Heart left ventricle (tissue), 16 donors: ENCODE results near the gene GAPVD1. TPM values are rescaled to one million over a fixed set of nuclear protein-coding genes. Genes with fewer than 3 reads are reported as not detected.

Source experiments
- ATAC-seq, 4 donors: fragments of 200-7000 bp; cut with Tn5 transposase; one replicate each; pipeline ENCODE4 v1.9.1; 2020 to 2022; ENCODE audit warnings: moderate library complexity in 4 of 4, mild to moderate bottlenecking in 3 of 4, moderate number of reproducible peaks in 1 of 4
- DNase-seq, 5 donors: peaks; one replicate each; pipeline ENCODE4 v3.0.0-alpha.2; 2020
- H3K27ac ChIP-seq, 12 donors: fragments of 200-600 bp; sonication (generic) in 4 of 12; one replicate each; pipeline versions ENCODE4 v1.5.0 to v1.8.0; 2016 to 2022; ENCODE audit warnings: mild to moderate bottlenecking in 2 of 12
- H3K27me3 ChIP-seq, 9 donors: fragments of 200-600 bp; sonication (generic) in 2 of 9; one replicate each; pipeline versions ENCODE4 v1.5.1 to v1.8.0; 2016 to 2022; ENCODE audit warnings: mild to moderate bottlenecking in 3 of 9
- H3K36me3 ChIP-seq, 9 donors: fragments of 200-600 bp; sonication (generic) in 2 of 9; one replicate each; pipeline versions ENCODE4 v1.5.0 to v1.8.0; 2018 to 2022; ENCODE audit warnings: mild to moderate bottlenecking in 2 of 9
- H3K4me1 ChIP-seq, 12 donors: fragments of 200-600 bp; sonication (generic) in 4 of 12; one replicate each; pipeline versions ENCODE4 v1.5.0 to v1.8.0; 2016 to 2022; ENCODE audit warnings: mild to moderate bottlenecking in 3 of 12
- H3K4me3 ChIP-seq, 12 donors: fragments of 200-600 bp; sonication (generic) in 4 of 12; one replicate each; pipeline versions ENCODE4 v1.5.0 to v1.8.0; 2017 to 2022; ENCODE audit warnings: mild to moderate bottlenecking in 9 of 12, moderate library complexity in 4 of 12
- H3K9me3 ChIP-seq, 12 donors: fragments of 200-600 bp; sonication (generic) in 4 of 12; one replicate each; pipeline versions ENCODE4 v1.5.0 to v1.8.0; 2016 to 2022; ENCODE audit warnings: mild to moderate bottlenecking in 1 of 12
- POLR2A ChIP-seq, 2 donors: fragments of 450-650 bp; IDR thresholded peaks; one replicate each; pipeline ENCODE4 v1.6.1; 2017; ENCODE audit warnings: antibody characterized with exemption in 2 of 2, mild to moderate bottlenecking in 2 of 2, moderate library complexity in 2 of 2
- WGBS, 4 donors: extraction: QIAGEN DNeasy Blood & Tissue Kit in 2 of 4; methylation state at CpG; one replicate each; pipeline versions ENCODE4 v1.1.5 to v1.1.7; 2013 to 2018; 5-methylcytosine and 5-hydroxymethylcytosine counted together
- intact Hi-C, 10 donors: fragments of 100-400 bp; cut with DNase I; formaldehyde crosslinking; loops; one replicate each; pipeline versions ENCODE4 v1.11.1 to v1.14.2; 2022
- polyA plus RNA-seq, 2 donors: library from polyadenylated mRNA; stranded (reverse); fragments of 200-250 nt; gene quantifications; one replicate each; pipeline ENCODE4 v1.2.3, GENCODE V29; 2013
- total RNA-seq, 9 donors: library from RNA; depleted of rRNA in 2 of 9; stranded (reverse); fragments of >200 nt in 2 of 9; fragmentation: NEBNext Ultra II Directional in 3 of 9; extraction: Animal tissue kit (Norgen Biotek cat#: 25700) in 3 of 9; gene quantifications; one replicate each; pipeline versions ENCODE4 v1.1.0 to v1.2.4, GENCODE V29; 2016 to 2023
- TF ChIP-seq, protein P1 (sequence below), 12 donors: fragments of 200-600 bp; sonication (generic) in 4 of 12; IDR thresholded peaks; one replicate each; pipeline versions ENCODE4 v1.5.0 to v1.8.0; 2018 to 2022; ENCODE audit warnings: antibody characterized with exemption in 12 of 12, mild to moderate bottlenecking in 5 of 12
- donor health status: ischemic (EF 13 %, LVEDD 7.1; RV severe dilation, severe dysfunction).
- donor health status: healthy with polysubstance abuse.
- donor health status: DM: no; HTN: yes; CAD: no.
- donor health status: DM: no; HTN: no; CAD: no.
- donor health status: ischemic (EF 25% LVEDD 6.9; RV normal size, moderate dysfunction).
- donor health status: ischemic (EF 25% LVEDD 5.7; RV mildly dilated, moderate dysfunction).
- donor health status: healthy.
- donor health status: DM: yes; HTN: yes; CAD: no.
- donor health status: ischemic (EF 35%, LVEDD 5.7; RV mildly dilated, moderate dysfunction).
- donor health status: nonischemic (EF 11% LVEDD 7.7; RV severe dilation, severe dysfunction).
- donor health status: DM: yes; HTN: yes; CAD: no.
- donor health status: PGD.
- donor health status: ischemic (EF 29% LVEDD 5.4; RV normal size, mild dysfunction).
- donor health status: nonischemic (EF 23%, LVEDD 6.1; RV moderate dilation, normal function).

GAPVD1 gene
- total and polyA plus RNA-seq, 11 donors = 7.2 to 45.5 (median 32.4) TPM

DNA sequence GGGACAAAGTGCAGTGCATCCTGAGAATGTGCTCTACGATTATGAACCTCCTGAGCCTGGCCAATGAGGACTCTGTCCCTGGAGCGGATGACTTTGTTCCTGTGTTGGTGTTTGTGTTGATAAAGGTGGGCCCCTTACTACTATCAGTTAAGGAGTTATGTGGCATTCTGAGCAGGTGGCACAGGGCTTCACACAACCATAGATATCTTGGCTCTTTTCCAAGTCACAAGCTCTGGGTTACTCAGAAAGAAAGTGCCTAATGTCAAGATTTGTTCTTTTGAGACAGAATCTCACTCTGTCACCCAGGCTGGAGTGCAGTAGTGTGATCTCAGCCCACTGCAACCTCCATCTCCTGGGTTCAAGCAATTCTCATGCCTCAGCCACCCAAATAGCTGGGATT lies 99.0 kb downstream of the GAPVD1 start:
- intact Hi-C loops = no loop called here
- Histone ChIP-seq H3K36me3 (peaks cover 0 to 100% (median 95%) of the 10 kb centered on the region in 9 donors), H3K4me1 (peaks cover 0 to 2% (median 0%) of the 10 kb centered on the region in 12 donors), H3K27ac (no peak overlapping the region), H3K9me3 (no peaks in the 10 kb centered on the region), H3K4me3 (no peak overlapping the region), H3K27me3 (no peaks in the 10 kb centered on the region)
- 68 to 83% (median 79%) methylated on average over 2 of the region's 2 CpGs for WGBS, 4 donors
- DNase-seq (no peak), ATAC-seq (no peak)
- TF ChIP-seq, protein P1, sequence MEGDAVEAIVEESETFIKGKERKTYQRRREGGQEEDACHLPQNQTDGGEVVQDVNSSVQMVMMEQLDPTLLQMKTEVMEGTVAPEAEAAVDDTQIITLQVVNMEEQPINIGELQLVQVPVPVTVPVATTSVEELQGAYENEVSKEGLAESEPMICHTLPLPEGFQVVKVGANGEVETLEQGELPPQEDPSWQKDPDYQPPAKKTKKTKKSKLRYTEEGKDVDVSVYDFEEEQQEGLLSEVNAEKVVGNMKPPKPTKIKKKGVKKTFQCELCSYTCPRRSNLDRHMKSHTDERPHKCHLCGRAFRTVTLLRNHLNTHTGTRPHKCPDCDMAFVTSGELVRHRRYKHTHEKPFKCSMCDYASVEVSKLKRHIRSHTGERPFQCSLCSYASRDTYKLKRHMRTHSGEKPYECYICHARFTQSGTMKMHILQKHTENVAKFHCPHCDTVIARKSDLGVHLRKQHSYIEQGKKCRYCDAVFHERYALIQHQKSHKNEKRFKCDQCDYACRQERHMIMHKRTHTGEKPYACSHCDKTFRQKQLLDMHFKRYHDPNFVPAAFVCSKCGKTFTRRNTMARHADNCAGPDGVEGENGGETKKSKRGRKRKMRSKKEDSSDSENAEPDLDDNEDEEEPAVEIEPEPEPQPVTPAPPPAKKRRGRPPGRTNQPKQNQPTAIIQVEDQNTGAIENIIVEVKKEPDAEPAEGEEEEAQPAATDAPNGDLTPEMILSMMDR (IDR thresholded peaks at IDR 0.05) = no peak
- no peak for TF ChIP-seq POLR2A (IDR thresholded peaks at IDR 0.05)

DNA sequence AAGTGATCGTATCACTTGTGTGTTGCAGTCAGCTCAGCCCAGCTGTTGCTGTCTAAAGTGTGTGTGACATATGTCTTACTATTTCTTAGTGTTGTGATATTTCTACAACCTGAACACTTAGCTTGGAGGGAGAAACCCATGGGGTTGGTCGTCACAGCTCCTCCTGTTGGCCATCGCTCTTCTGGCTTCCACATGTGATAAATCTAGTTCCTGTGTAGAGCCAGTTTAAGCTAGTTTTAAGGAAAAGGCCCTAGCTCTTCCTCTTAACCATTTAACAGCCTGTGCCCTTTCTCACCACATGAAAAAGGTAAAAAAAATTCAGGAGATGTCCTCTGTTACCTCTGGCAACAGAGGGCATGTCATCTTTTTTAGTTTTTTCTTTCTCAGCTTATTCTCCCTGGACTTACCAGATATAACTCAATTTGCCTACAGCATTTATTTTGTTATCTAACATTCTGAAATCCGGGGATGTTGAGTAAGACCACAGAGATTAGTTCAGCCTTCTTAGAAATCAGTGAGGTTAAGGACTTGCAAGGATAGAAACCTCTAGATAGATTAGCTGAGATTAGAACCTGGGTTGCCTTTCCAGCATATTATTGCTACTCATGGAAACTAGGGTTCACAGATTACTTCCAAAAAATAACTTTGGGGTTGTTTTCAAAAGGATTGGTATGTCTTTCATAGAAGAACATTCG lies 100.4 kb downstream of the GAPVD1 start:
- H3K4me1 ChIP-seq = peaks cover 0 to 2% (median 0%) of the 10 kb centered on the region in 12 donors
- H3K27me3 ChIP-seq = no peaks in the 10 kb centered on the region
- intact Hi-C loops = no loop called here
- no peak for DNase-seq
- no peak for ATAC-seq
- H3K4me3 ChIP-seq = no peak overlapping the region
- WGBS, 4 donors = 64 to 79% (median 74%) methylated on average over 5 of the region's 5 CpGs
- TF ChIP-seq, protein P1 (IDR thresholded peaks at IDR 0.05) = peak in 4 of 12 donors; percentile 11 to 16 (median 14)
- no peak for TF ChIP-seq POLR2A (IDR thresholded peaks at IDR 0.05)
- no peaks in the 10 kb centered on the region for H3K9me3 ChIP-seq
- peaks cover 0 to 98% (median 81%) of the 10 kb centered on the region in 9 donors for H3K36me3 ChIP-seq
- no peak overlapping the region for H3K27ac ChIP-seq

DNA sequence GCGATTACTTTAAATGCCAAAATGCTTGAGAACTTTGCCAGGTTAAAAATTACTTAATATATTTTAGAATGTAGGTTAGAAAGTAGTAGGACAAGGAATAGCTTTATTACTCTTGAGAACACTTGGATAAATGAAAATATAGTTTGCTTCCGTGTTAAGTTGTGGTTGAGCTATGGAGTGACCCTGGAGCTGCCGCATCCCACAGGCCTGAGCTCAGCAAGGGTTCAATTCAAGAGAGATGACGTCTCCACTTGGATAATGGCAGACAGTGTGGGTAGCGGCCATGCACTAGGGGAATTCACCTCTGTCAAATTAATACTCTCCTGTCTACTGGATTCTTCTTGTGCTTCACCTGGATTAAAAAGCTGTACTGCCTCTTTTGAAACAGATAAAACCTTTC lies 105.0 kb downstream of the GAPVD1 start:
- H3K4me3 ChIP-seq = no peak overlapping the region
- ATAC-seq (no peak), DNase-seq (no peak)
- no peaks in the 10 kb centered on the region for H3K9me3 ChIP-seq
- WGBS, 4 donors = 86 to 94% (median 90%) methylated on average over 5 of the region's 5 CpGs
- H3K4me1 ChIP-seq = no peaks in the 10 kb centered on the region
- H3K27ac ChIP-seq = no peak overlapping the region
- TF ChIP-seq POLR2A (IDR thresholded peaks at IDR 0.05) = no peak
- TF ChIP-seq, protein P1 (IDR thresholded peaks at IDR 0.05) = no peak
- peaks cover 0 to 54% (median 41%) of the 10 kb centered on the region in 9 donors for H3K36me3 ChIP-seq
- intact Hi-C loops = no loop called here
- no peaks in the 10 kb centered on the region for H3K27me3 ChIP-seq

DNA sequence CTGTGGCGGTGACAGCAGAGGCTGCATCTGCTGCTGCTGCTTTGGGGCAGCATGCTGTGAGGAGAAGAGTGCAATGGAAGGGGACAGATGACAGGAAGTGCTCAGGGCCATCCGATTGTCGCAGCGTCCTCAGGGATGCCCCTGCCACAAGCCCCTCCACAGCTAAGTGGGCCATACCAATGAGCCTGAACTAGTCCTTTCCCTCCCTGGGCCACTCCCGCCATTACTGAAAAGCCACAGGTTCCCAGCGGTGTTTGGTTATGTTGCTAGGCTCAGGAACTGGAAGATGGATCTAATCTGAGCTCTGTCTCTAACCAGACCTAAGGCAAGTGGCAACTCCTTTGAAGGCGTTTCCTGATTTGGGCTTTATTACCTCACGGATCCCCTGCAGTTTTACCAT lies 109.2 kb downstream of the GAPVD1 start:
- H3K36me3 ChIP-seq = peaks cover 0 to 13% (median 4%) of the 10 kb centered on the region in 9 donors
- TF ChIP-seq POLR2A (IDR thresholded peaks at IDR 0.05) = no peak
- TF ChIP-seq, protein P1 (IDR thresholded peaks at IDR 0.05) = no peak
- H3K27me3 ChIP-seq = no peaks in the 10 kb centered on the region
- intact Hi-C loops = loop anchor here in 8 of 10 donors (5.0 to 10.0 kb wide), 6 partner anchors 106 to 656 kb away; partner anchors contain the start of genes NR6A1 (in 7 of the 8), OLFML2A (in 5 of the 8), GAPVD1 (in 1 of the 8) and SCAI (in 1 of the 8)
- H3K4me3 ChIP-seq = no peak overlapping the region
- WGBS, 4 donors = 61 to 86% (median 79%) methylated on average over 8 of the region's 8 CpGs
- no peak for ATAC-seq
- H3K27ac ChIP-seq = no peak overlapping the region
- no peaks in the 10 kb centered on the region for H3K9me3 ChIP-seq
- DNase-seq = no peak
- peaks cover 0 to 8% (median 1%) of the 10 kb centered on the region in 12 donors for H3K4me1 ChIP-seq
